IMR-90 (cell line): ENCODE measurements around the gene TXK.

Source experiments
- BHLHE40 ChIP-seq: fragments of 150-350 bp; IDR thresholded peaks from 2 replicates; pipeline ENCODE4 v1.6.1; 2016; ENCODE audit warnings: mild to moderate bottlenecking, low read depth, low read length
- CHD1 ChIP-seq: IDR thresholded peaks from 2 replicates; pipeline ENCODE4 v1.6.1; 2012; ENCODE audit warnings: low read depth, low read length, improper control_type of control experiment
- CTCF ChIP-seq: conservative IDR thresholded peaks from 2 replicates; pipeline ENCODE4 v1.5.1; 2012; ENCODE audit warnings: mild to moderate bottlenecking, low read depth, low read length, improper control_type of control experiment
- ELK1 ChIP-seq: fragments of 150-350 bp; IDR thresholded peaks from 2 replicates; pipeline ENCODE4 v1.6.1; 2016; ENCODE audit warnings: low read depth, mild to moderate bottlenecking, low read length, moderate library complexity, borderline replicate concordance
- FOS ChIP-seq: fragments of 150-350 bp; IDR thresholded peaks from 2 replicates; pipeline ENCODE4 v1.6.1; 2016; ENCODE audit warnings: low read depth, low read length
- MAZ ChIP-seq: IDR thresholded peaks from 2 replicates; pipeline ENCODE4 v1.6.1; 2012; ENCODE audit warnings: low read depth, mild to moderate bottlenecking, low read length, improper control_type of control experiment, moderate library complexity, borderline replicate concordance
- MXI1 ChIP-seq: IDR thresholded peaks from 2 replicates; pipeline ENCODE4 v1.6.1; 2012; ENCODE audit warnings: low read depth, mild to moderate bottlenecking, low read length, moderate library complexity, borderline replicate concordance
- POLR2A ChIP-seq: IDR thresholded peaks from 2 replicates; pipeline ENCODE4 v1.6.1; 2012; ENCODE audit warnings: mild to moderate bottlenecking, low read depth, low read length
- RAD21 ChIP-seq: IDR thresholded peaks from 2 replicates; pipeline ENCODE4 v1.6.1; 2012; ENCODE audit warnings: low read length, improper control_type of control experiment
- RFX5 ChIP-seq: IDR thresholded peaks from 2 replicates; pipeline ENCODE4 v1.8.0; 2012; ENCODE audit warnings: low read depth, mild to moderate bottlenecking, low read length, moderate library complexity
- SMC3 ChIP-seq: fragments of 150-350 bp; IDR thresholded peaks from 2 replicates; pipeline ENCODE4 v1.6.1; 2016; ENCODE audit warnings: low read depth, mild to moderate bottlenecking, antibody characterized with exemption, low read length, moderate library complexity
- USF2 ChIP-seq: fragments of 150-350 bp; IDR thresholded peaks from 2 replicates; pipeline ENCODE4 v1.6.1; 2017; ENCODE audit warnings: mild to moderate bottlenecking, antibody characterized with exemption, low read length, low read depth

GRCh38 chr4:48027653-48028052 lies 106.4 kb downstream of the TXK start:
- TF ChIP-seq CTCF: no peak
- TF ChIP-seq SMC3: no peak
- TF ChIP-seq BHLHE40: no peak
- TF ChIP-seq MAZ: no peak
- no peak for TF ChIP-seq USF2
- no peak for TF ChIP-seq MXI1
- no peak for TF ChIP-seq POLR2A
- TF ChIP-seq RAD21: no peak
- no peak for TF ChIP-seq ELK1
- no peak for TF ChIP-seq CHD1
- no peak for TF ChIP-seq FOS
- no peak for TF ChIP-seq RFX5
